Hematopoietic multipotent progenitor cell treated with erythropoietin and hydrocortisone succinate and interleukin-3 and kit ligand, for 4 days (in vitro differentiated cells): ENCODE measurements around the gene TTLL5.

ENCODE experiments used
- DNase-seq: peaks from one replicate; pipeline ENCODE4 v3.0.0-alpha.2; 2015

The TTLL5 gene

GRCh38 chr14:75876530-75876929 lies 215.5 kb downstream of the TTLL5 start:
- DNase-seq, result no peak

- no peak for DNase-seq
These were observed 216.2 kb downstream of the TTLL5 start for GRCh38 chr14:75877292-75877691.

- no peak for DNase-seq
These were observed 216.8 kb downstream of the TTLL5 start for GRCh38 chr14:75877884-75878283.

DNA sequence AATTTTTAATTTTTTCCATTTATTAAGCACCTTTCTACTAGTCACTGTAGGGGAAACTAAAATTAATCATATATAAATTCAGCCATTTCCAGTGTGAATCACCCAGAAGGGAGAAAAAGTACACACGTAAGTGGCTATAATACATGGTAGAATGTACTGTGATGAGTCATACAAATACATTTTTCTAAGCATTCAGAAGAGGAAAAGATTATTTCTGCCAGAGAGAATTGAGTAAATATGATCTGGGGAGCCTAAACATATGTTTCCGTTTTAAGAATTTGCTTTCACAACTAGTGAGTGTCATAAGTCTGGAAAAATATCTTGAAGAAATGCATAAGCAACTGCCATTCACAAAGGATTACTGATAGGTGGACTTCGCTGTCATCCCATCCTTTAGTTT lies 218.0 kb downstream of the TTLL5 start:
- DNase-seq, result no peak

DNA sequence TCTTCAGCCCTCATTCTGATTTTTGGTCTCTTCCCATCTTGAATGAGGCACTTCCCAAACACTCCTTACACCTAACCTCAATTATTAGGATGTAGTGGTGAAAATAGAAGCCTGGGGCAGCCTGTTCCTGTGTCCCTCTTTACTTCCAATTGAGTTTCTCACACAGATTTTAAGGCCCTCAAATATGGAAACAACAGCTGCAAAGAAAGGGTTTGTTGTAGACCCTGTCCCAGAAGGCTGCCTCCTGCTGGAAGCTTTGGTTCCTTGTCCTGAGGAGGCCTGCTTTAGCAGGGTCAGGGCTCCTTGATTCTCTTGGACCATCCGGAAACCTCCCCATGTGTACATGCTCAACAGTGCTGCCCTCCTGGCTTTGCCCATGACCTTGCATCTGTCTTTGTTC lies 219.5 kb downstream of the TTLL5 start:
- DNase-seq, result no peak

DNA sequence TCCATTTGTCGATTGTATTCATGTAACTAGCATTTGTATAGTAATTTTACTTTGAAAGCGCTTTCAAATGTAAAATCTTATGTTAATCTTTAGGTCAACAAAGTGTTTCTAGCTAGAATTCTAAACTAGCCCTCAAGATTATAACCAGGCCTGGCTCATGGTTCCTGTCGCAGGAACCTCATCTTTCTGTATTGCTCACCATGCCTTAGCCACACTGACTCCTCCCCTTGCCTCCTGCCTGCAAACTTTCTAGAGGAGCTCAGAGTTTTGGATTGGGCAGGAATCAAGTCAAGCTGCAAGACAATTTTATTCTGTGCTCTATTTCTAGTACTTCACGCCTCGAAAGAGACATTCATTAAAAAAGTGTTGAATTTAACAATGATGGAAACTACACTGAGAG lies 220.9 kb downstream of the TTLL5 start:
- DNase-seq, result no peak

GRCh38 chr14:75884198-75884611 lies 223.2 kb downstream of the TTLL5 start:
- peak; percentile 29 for DNase-seq

DNA sequence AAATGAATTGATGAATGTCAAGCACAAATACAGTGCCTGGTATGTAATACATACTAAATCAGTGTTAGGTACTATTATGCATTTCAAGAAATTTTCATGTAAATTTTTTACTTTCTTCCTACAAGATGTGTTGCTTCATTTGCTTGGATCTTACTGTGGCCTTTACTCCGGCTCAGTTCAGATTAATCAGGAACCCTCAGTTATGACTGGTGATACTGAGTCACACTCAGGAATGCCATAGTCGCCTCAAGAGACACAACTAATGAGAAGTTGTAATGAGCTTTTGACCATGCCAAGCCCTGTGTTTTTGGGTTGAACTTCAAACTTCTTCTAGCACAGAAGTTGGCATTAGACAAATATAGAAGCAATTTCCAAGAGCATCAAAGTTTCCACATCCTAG lies 224.8 kb downstream of the TTLL5 start:
- no peak for DNase-seq

- DNase-seq, result no peak
These were observed 225.7 kb downstream of the TTLL5 start for GRCh38 chr14:75886636-75887348.

- DNase-seq, result no peak
These were observed 227.9 kb downstream of the TTLL5 start for GRCh38 chr14:75888945-75889344.

GRCh38 chr14:75896341-75896740 lies 235.3 kb downstream of the TTLL5 start:
- DNase-seq, result no peak

- peak; percentile 16 for DNase-seq
These were observed 243.3 kb downstream of the TTLL5 start for GRCh38 chr14:75904311-75904710.

DNA sequence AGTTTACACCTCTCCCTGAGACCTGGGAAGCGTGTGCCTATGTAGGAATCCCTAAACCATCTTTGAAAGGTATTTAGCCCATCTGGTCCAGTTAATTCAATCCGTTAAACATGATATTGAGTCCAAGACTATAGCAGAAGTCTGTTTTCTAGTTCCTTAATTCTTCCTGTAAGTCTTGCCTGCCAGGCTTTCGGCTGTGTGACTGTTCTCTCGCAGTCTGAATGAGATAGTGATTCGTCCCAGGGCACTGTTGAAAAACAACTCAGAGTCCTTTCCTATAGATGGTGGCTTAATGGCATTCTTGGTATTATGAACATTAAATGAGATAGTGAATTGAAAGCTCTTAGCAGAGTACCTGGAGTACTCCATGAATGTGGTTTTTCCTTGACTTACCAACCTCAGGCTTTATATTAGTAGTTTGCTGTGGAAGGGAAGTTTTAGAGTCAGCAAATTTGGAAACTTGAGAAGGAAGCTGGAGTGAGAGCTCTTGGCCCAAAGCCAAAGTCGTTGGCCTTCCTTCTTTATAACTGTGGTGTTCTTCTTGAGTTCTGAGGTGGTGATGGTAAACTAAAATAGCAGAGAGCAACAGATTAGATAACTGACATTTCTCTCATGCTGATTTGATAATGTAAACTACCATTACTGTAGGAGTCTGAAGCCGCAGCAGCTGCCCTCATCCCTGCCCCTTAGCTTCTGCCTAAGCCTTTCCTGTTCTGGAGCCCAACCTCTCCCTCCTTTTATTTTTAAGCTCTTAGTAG lies 244.3 kb downstream of the TTLL5 start:
- DNase-seq, result peak; percentile 73

- no peak for DNase-seq
These were observed 245.2 kb downstream of the TTLL5 start for GRCh38 chr14:75906228-75906627.

DNA sequence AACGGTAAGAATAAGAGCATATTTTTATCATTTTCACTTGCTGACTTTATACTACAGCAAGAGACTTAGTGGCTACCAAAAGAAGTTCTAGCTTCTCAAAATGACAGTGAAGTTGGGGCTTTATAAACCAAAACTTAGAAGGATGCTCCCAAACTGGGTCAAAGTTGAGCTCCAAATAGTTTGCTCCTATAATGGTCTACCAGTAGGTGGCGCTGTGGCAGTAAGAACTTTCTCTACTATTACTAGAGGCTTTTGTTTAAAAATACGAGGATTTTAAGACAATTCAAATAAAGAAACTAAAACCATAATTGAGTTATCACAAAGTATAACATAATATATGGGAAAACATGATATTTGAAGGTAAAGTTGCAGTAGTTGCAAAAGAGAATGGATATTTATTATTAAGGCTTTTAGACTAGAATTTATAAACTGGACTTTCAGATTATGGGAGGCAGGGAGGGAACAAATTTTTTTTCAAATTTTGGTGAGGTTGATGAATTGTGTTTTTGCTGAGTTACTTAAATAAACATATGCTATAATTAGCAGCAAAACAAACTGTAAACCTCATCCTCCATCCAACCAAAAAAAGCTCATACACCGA lies 245.7 kb downstream of the TTLL5 start:
- peak; percentile 84 for DNase-seq

GRCh38 chr14:75907756-75908359 lies 246.8 kb downstream of the TTLL5 start:
- DNase-seq, result no peak

GRCh38 chr14:75909630-75910029 lies 248.6 kb downstream of the TTLL5 start:
- no peak for DNase-seq

DNA sequence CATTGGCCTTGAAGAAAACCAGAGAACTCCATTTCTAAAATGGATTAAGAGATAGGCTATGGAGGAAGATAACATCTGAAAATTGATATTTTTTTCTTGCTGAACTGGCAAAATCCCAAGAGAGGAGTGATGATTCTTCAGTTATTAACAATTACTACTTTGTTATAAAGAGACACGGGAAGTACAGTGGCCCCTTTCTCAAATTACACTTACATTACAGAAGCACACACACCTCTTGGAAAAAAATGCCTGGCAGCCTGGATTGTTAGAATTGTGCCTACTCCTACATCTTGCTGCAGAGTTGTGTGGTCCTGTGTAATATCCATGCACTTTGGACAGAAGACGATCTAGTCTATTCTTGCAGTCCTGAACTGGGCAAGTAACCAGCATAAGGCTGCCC lies 249.0 kb downstream of the TTLL5 start:
- no peak for DNase-seq

GRCh38 chr14:75911883-75912282 lies 250.8 kb downstream of the TTLL5 start:
- no peak for DNase-seq

- no peak for DNase-seq
These were observed 252.1 kb downstream of the TTLL5 start for GRCh38 chr14:75913183-75913582.

- DNase-seq, result no peak
These were observed 254.0 kb downstream of the TTLL5 start for GRCh38 chr14:75915045-75915444.

DNA sequence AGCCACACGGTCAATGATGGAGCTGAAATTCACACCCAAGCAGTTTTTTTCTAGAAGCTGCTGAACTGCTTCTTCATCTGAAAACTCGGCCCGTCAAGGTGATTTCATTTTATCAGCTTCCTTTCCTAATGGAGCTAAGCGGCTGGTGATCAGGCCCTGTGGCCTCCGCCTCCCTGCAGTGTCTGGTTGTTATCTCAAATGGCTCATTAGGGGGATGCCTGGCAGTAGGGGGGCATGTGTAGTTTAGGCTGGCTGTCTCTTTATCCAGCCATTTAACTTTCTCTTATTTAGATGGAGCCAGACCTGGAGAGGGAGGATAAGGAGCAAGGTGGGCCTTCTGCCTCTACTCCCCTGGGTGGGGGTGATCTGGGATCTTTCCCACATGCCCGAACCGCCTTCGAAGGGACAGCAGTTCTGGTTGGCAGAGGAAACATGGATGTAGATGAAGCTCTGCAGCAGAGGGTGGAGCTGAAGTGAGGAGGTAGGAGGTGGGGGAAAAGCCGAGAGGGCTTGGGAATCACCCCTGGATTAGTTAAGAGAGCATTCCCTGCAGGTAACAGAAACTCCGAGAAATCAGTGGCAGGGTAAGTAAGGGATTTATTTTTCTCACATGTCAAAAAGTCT lies 256.4 kb downstream of the TTLL5 start:
- no peak for DNase-seq

DNA sequence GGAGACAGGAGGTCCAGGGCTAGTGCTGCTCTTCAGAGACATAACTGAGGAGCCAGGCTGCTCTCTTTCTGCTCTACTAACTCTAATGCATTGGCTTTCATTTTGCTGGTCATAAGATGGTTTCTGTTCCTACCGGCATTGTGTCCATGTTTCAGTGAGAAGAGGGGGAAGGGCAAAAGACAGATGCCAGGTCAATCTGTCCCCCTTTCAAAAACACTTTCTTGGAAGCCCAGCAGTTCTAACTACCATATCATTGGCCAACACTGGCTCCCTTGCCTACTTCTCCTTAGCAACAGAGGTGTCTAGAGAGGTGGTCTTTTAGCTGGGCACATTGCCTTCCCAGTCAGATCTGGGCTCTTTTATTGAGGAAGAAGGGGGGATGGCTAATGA lies 256.9 kb downstream of the TTLL5 start:
- no peak for DNase-seq
